ENCODE data around the gene MBD5.

Gene MBD5

DNA sequence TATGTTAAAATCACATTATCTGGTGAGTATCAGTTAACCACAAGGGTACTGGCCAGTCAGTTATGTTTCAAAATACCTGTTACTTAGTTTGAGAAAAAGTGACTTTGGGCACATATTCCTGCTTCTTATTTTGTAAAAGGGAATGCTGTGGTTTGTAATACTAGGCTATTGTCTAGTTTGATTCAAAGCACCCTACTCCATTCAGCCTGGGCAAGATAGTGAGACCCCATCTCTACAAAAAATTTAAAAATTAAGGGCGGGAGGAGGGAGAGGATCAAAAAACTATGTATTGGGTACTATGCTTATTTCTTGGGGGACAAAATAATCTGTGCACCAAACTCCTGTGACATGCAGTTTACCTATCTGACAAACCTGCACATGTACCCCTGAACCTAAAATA, 18.9 kb downstream of the MBD5 start:
- Histone ChIP-seq H3K36me3 (ENCODE audit: insufficient read depth) (no peaks in the 10 kb centered on the region), H3K9ac (no peak overlapping the region), H3K79me2 (ENCODE audit: insufficient read depth, low read depth) (no peaks in the 10 kb centered on the region), H4K20me1 (ENCODE audit: insufficient read depth) (no peaks in the 10 kb centered on the region), H3K4me2 (no peak overlapping the region), H3K27me3 (ENCODE audit: insufficient read depth, low read depth) (no peaks in the 10 kb centered on the region), H2AFZ (ENCODE audit: low read depth) (no peak overlapping the region), H3K4me1 (ENCODE audit: low read depth, poor library complexity, severe bottlenecking) (no peaks in the 10 kb centered on the region), H3K4me3 (IDR thresholded peaks at IDR 0.05; ENCODE audit: insufficient read depth, low read depth, low read length) (no peak overlapping the region), H3K27ac (no peak overlapping the region)
- TF ChIP-seq, protein P1, sequence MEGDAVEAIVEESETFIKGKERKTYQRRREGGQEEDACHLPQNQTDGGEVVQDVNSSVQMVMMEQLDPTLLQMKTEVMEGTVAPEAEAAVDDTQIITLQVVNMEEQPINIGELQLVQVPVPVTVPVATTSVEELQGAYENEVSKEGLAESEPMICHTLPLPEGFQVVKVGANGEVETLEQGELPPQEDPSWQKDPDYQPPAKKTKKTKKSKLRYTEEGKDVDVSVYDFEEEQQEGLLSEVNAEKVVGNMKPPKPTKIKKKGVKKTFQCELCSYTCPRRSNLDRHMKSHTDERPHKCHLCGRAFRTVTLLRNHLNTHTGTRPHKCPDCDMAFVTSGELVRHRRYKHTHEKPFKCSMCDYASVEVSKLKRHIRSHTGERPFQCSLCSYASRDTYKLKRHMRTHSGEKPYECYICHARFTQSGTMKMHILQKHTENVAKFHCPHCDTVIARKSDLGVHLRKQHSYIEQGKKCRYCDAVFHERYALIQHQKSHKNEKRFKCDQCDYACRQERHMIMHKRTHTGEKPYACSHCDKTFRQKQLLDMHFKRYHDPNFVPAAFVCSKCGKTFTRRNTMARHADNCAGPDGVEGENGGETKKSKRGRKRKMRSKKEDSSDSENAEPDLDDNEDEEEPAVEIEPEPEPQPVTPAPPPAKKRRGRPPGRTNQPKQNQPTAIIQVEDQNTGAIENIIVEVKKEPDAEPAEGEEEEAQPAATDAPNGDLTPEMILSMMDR (conservative IDR thresholded peaks at IDR 0.05; ENCODE audit: low read depth, low read length), result no peak

GRCh38 chr2:148042219-148042618, 21.3 kb downstream of the MBD5 start:
- H4K20me1 ChIP-seq (ENCODE audit: insufficient read depth), result no peaks in the 10 kb centered on the region
- H3K27ac ChIP-seq, result no peak overlapping the region
- H3K4me3 ChIP-seq (IDR thresholded peaks at IDR 0.05; ENCODE audit: insufficient read depth, low read depth, low read length), result no peak overlapping the region
- no peak overlapping the region for H3K9ac ChIP-seq
- H3K27me3 ChIP-seq (ENCODE audit: insufficient read depth, low read depth), result no peaks in the 10 kb centered on the region
- H3K36me3 ChIP-seq (ENCODE audit: insufficient read depth), result no peaks in the 10 kb centered on the region
- no peaks in the 10 kb centered on the region for H3K4me1 ChIP-seq (ENCODE audit: low read depth, poor library complexity, severe bottlenecking)
- H3K79me2 ChIP-seq (ENCODE audit: insufficient read depth, low read depth), result no peaks in the 10 kb centered on the region
- TF ChIP-seq, protein P1 (conservative IDR thresholded peaks at IDR 0.05; ENCODE audit: low read depth, low read length), result no peak
- no peak overlapping the region for H3K4me2 ChIP-seq
- no peak overlapping the region for H2AFZ ChIP-seq (ENCODE audit: low read depth)

GRCh38 chr2:148044322-148044721, 23.4 kb downstream of the MBD5 start:
- Histone ChIP-seq H3K4me1 (ENCODE audit: low read depth, poor library complexity, severe bottlenecking) (peaks cover 14% of the 10 kb centered on the region), H3K36me3 (ENCODE audit: insufficient read depth) (no peaks in the 10 kb centered on the region), H3K4me2 (no peak overlapping the region), H2AFZ (ENCODE audit: low read depth) (no peak overlapping the region), H3K79me2 (ENCODE audit: insufficient read depth, low read depth) (no peaks in the 10 kb centered on the region), H4K20me1 (ENCODE audit: insufficient read depth) (no peaks in the 10 kb centered on the region), H3K4me3 (IDR thresholded peaks at IDR 0.05; ENCODE audit: insufficient read depth, low read depth, low read length) (no peak overlapping the region), H3K9ac (no peak overlapping the region), H3K27ac (no peak overlapping the region), H3K27me3 (ENCODE audit: insufficient read depth, low read depth) (no peaks in the 10 kb centered on the region)
- TF ChIP-seq, protein P1 (conservative IDR thresholded peaks at IDR 0.05; ENCODE audit: low read depth, low read length), result no peak

GRCh38 chr2:148046802-148047201, 25.9 kb downstream of the MBD5 start:
- no peak overlapping the region for H3K4me3 ChIP-seq (IDR thresholded peaks at IDR 0.05; ENCODE audit: insufficient read depth, low read depth, low read length)
- no peak overlapping the region for H3K4me2 ChIP-seq
- TF ChIP-seq, protein P1 (conservative IDR thresholded peaks at IDR 0.05; ENCODE audit: low read depth, low read length), result no peak
- peaks cover 14% of the 10 kb centered on the region for H3K4me1 ChIP-seq (ENCODE audit: low read depth, poor library complexity, severe bottlenecking)
- no peak overlapping the region for H2AFZ ChIP-seq (ENCODE audit: low read depth)
- H4K20me1 ChIP-seq (ENCODE audit: insufficient read depth), result no peaks in the 10 kb centered on the region
- H3K9ac ChIP-seq, result no peak overlapping the region
- H3K36me3 ChIP-seq (ENCODE audit: insufficient read depth), result no peaks in the 10 kb centered on the region
- no peaks in the 10 kb centered on the region for H3K27me3 ChIP-seq (ENCODE audit: insufficient read depth, low read depth)
- H3K27ac ChIP-seq, result no peak overlapping the region
- no peaks in the 10 kb centered on the region for H3K79me2 ChIP-seq (ENCODE audit: insufficient read depth, low read depth)

Measured in KMS-11 (cell line).